HG02642 (cell line): Measurements from ENCODE around the gene CNRIP1.

Experiments used
- ATAC-seq: cut with Tn5 transposase; IDR thresholded peaks from one replicate; pipeline ENCODE4 v1.9.1; 2021; ENCODE audit warnings: mild to moderate bottlenecking; ENCODE audit not compliant: unreplicated experiment, poor library complexity

The CNRIP1 gene

GRCh38 chr2:68294187-68294586, 25.6 kb downstream of the CNRIP1 start:
- ATAC-seq, result no peak

GRCh38 chr2:68293755-68294154, 26.0 kb downstream of the CNRIP1 start:
- no peak for ATAC-seq

- no peak for ATAC-seq
These were observed 26.7 kb downstream of the CNRIP1 start for GRCh38 chr2:68293024-68293423.

- ATAC-seq, result no peak
These were observed 27.5 kb downstream of the CNRIP1 start for GRCh38 chr2:68292108-68292710.

GRCh38 chr2:68291314-68291713, 28.4 kb downstream of the CNRIP1 start:
- no peak for ATAC-seq

GRCh38 chr2:68290901-68291300, 28.8 kb downstream of the CNRIP1 start:
- no peak for ATAC-seq

GRCh38 chr2:68287580-68288441, 31.9 kb downstream of the CNRIP1 start:
- no peak for ATAC-seq

- ATAC-seq, result no peak
These were observed 34.9 kb downstream of the CNRIP1 start for GRCh38 chr2:68284896-68285295.

GRCh38 chr2:68283419-68283812, 36.3 kb downstream of the CNRIP1 start:
- ATAC-seq, result no peak

- ATAC-seq, result no peak
These were observed 36.8 kb downstream of the CNRIP1 start for GRCh38 chr2:68282811-68283418.

GRCh38 chr2:68280796-68281195, 39.0 kb downstream of the CNRIP1 start:
- ATAC-seq, result no peak

GRCh38 chr2:68280348-68280747, 39.4 kb downstream of the CNRIP1 start:
- no peak for ATAC-seq

- no peak for ATAC-seq
These were observed 40.1 kb downstream of the CNRIP1 start for GRCh38 chr2:68279691-68280090.

- ATAC-seq, result no peak
These were observed 41.6 kb downstream of the CNRIP1 start for GRCh38 chr2:68278169-68278568.

- no peak for ATAC-seq
These were observed 45.7 kb downstream of the CNRIP1 start for GRCh38 chr2:68274022-68274421.

GRCh38 chr2:68272246-68272994, 47.3 kb downstream of the CNRIP1 start:
- no peak for ATAC-seq

GRCh38 chr2:68266655-68267054, 53.1 kb downstream of the CNRIP1 start:
- ATAC-seq, result no peak

- no peak for ATAC-seq
These were observed 56.1 kb downstream of the CNRIP1 start for GRCh38 chr2:68263632-68264031.

- no peak for ATAC-seq
These were observed 60.9 kb downstream of the CNRIP1 start for GRCh38 chr2:68258851-68259250.

GRCh38 chr2:68256093-68256450, 63.7 kb downstream of the CNRIP1 start:
- no peak for ATAC-seq
